K562 (cell line): ENCODE results near the gene CTNNA3. TPM values are rescaled to one million over a fixed set of nuclear protein-coding genes. Genes with fewer than 3 reads are reported as not detected.

ENCODE experiments used
- ATAC-seq: fragments of 200-7000 bp; cut with Tn5 transposase; 3 replicates; pipeline ENCODE4 v1.9.1; 2020; ENCODE audit warnings: moderate library complexity
- BruUV-seq: library from RNA; stranded (reverse); fragments of 400-500 nt; replicated peaks from 2 replicates; lab custom pipeline; 2021; lab: Mats Ljungman, UMichigan
- CTCF ChIA-PET: fragments of 300-600 bp; formaldehyde crosslinking; extraction: SDS; loops from one replicate; lab custom pipeline; 2021; ENCODE audit warnings: low intra/inter-chr PET ratio; lab: Yijun Ruan, JAX
- POLR2A ChIA-PET: fragments of 300-600, 350-650 bp; sonication (Branson Sonifier 250); formaldehyde crosslinking; extraction: SDS; loops from one replicate; lab custom pipeline; 2021; ENCODE audit warnings: antibody characterized with exemption, inconsistent platforms; lab: Yijun Ruan, JAX
- DNase-seq, 4 experiments: peaks; one replicate each; pipeline versions ENCODE4 v3.0.0 to v3.0.0-alpha.2; 2011 to 2018; ENCODE audit warnings: low spot score in 3 of 4, mixed read lengths in 3 of 4; ENCODE audit errors: extremely low read depth in 1 of 4
- FAIRE-seq: peaks from 2 replicates; lab custom pipeline; 2011; peaks lifted over from hg19 to GRCh38; lab: Jason Lieb, UNC
- H2AFZ ChIP-seq: 2 replicates; pipeline ENCODE4 v1.6.0; 2011; ENCODE audit warnings: low read depth, low read length, control low read depth, inconsistent platforms
- H3K27ac ChIP-seq: fragments of 200-600 bp; 3 replicates; pipeline ENCODE4 v1.8.0; 2011; ENCODE audit warnings: low read depth, mild to moderate bottlenecking, control low read depth, inconsistent platforms, low read length, moderate library complexity, mixed read lengths; ENCODE audit errors: extremely low read depth
- H3K27me3 ChIP-seq, 2 experiments: fragments of 300-600 bp in 1 of 2; 2 replicates in 1 of 2; 3 replicates in 1 of 2; pipeline versions ENCODE4 v1.6.0 to v1.8.0; 2011; ENCODE audit warnings: inconsistent platforms in 2 of 2, low read length in 2 of 2, mild to moderate bottlenecking in 1 of 2, mixed read lengths in 1 of 2, moderate library complexity in 1 of 2; ENCODE audit not compliant: control insufficient read depth in 2 of 2, insufficient read depth in 2 of 2
- H3K36me3 ChIP-seq: fragments of 300-600 bp; 3 replicates; pipeline ENCODE4 v1.8.0; 2011; ENCODE audit warnings: mild to moderate bottlenecking, low read length, inconsistent platforms; ENCODE audit not compliant: control insufficient read depth, insufficient read depth
- H3K4me1 ChIP-seq, 2 experiments: fragments of 200-600 bp in 1 of 2; replicated peaks in 1 of 2; 2 replicates in 1 of 2; 3 replicates in 1 of 2; pipeline versions ENCODE4 v1.5.1 to v1.8.0; 2011; ENCODE audit warnings: inconsistent platforms in 2 of 2, low read length in 2 of 2, mild to moderate bottlenecking in 1 of 2, mixed read lengths in 1 of 2, moderate library complexity in 1 of 2; ENCODE audit not compliant: control insufficient read depth in 2 of 2, insufficient read depth in 2 of 2
- H3K4me2 ChIP-seq: 2 replicates; pipeline ENCODE4 v1.6.1; 2011; ENCODE audit warnings: low read length, control low read depth, inconsistent platforms, mixed read lengths; ENCODE audit not compliant: insufficient read depth
- H3K4me3 ChIP-seq: fragments of 200-600 bp; sonication (generic), shearing (Covaris generic); 2 replicates; pipeline ENCODE4 v1.5.1; 2016; ENCODE audit warnings: control low read depth, inconsistent platforms
- H3K79me2 ChIP-seq: fragments of 200-600 bp; 3 replicates; pipeline ENCODE4 v1.8.0; 2011; ENCODE audit warnings: low read length, inconsistent platforms; ENCODE audit not compliant: control insufficient read depth, insufficient read depth
- H3K9ac ChIP-seq, 2 experiments: 2 replicates each; pipeline versions ENCODE4 v1.6.0 to v1.6.1; 2011; ENCODE audit warnings: low read depth in 2 of 2, low read length in 2 of 2, control low read depth in 1 of 2, inconsistent platforms in 1 of 2, mild to moderate bottlenecking in 1 of 2, mixed read lengths in 1 of 2; ENCODE audit not compliant: insufficient read depth in 1 of 2
- H3K9me1 ChIP-seq: one replicate; pipeline ENCODE4 v1.6.0; 2011; ENCODE audit warnings: inconsistent platforms, mild to moderate bottlenecking, low read length, moderate library complexity; ENCODE audit not compliant: control insufficient read depth, insufficient read depth
- H3K9me3 ChIP-seq: replicated peaks from 2 replicates; pipeline ENCODE4 v1.5.1; 2011; ENCODE audit warnings: low read depth, low read length, inconsistent platforms; ENCODE audit not compliant: control insufficient read depth, insufficient read depth
- H4K20me1 ChIP-seq: replicated peaks from 2 replicates; pipeline ENCODE4 v1.6.1; 2011; ENCODE audit warnings: low read length, inconsistent platforms, mixed read lengths; ENCODE audit not compliant: control insufficient read depth, insufficient read depth
- CEBPG ChIP-seq, 3 experiments: fragments of 200-800 bp in 1 of 3; sonication (Bioruptor generic) in 1 of 3; sonication (generic) in 1 of 3; formaldehyde crosslinking in 1 of 3; IDR thresholded peaks in 2 of 3; conservative IDR thresholded peaks in 1 of 3; 2 replicates each; pipeline versions ENCODE4 v1.6.1 to v1.8.0; 2016 to 2022; ENCODE audit warnings: missing compliant biosample characterization in 2 of 3, missing genetic modification characterization in 2 of 3, mild to moderate bottlenecking in 1 of 3, missing genetic modification reagents in 1 of 3
- CHD1 ChIP-seq: fragments of 200-600 bp; sonication (generic); IDR thresholded peaks from one replicate; pipeline ENCODE4 v1.6.1; 2012; ENCODE audit warnings: mild to moderate bottlenecking, moderate library complexity, low read length, inconsistent platforms
- CXXC5 ChIP-seq: fragments of 250-450 bp; sonication (Bioruptor Pico); IDR thresholded peaks from 2 replicates; pipeline ENCODE4 v1.8.0; 2022; ENCODE audit warnings: inconsistent platforms, mild to moderate bottlenecking, moderate library complexity
- ELK1 ChIP-seq: sonication (generic); formaldehyde crosslinking; IDR thresholded peaks from 2 replicates; pipeline ENCODE4 v1.8.1; 2022; ENCODE audit warnings: missing genetic modification reagents
- MTA1 ChIP-seq: fragments of 450-650 bp; IDR thresholded peaks from 2 replicates; pipeline ENCODE4 v1.6.1; 2017; ENCODE audit warnings: borderline replicate concordance
- NR4A1 ChIP-seq, 2 experiments: fragments of 250-450 bp in 1 of 2; fragments of 450-650 bp in 1 of 2; sonication (Bioruptor Pico) in 1 of 2; IDR thresholded peaks; 2 replicates each; pipeline versions ENCODE4 v1.4.0 to v1.6.1; 2016 to 2020; ENCODE audit warnings: mild to moderate bottlenecking in 2 of 2, missing compliant biosample characterization in 1 of 2, missing genetic modification characterization in 1 of 2, moderate library complexity in 1 of 2
- SP1 ChIP-seq: sonication (generic); formaldehyde crosslinking; IDR thresholded peaks from 2 replicates; pipeline ENCODE4 v1.8.1; 2022; ENCODE audit warnings: mild to moderate bottlenecking, missing genetic modification reagents
- WGBS: fragments of 100-300 bp; shearing (Covaris generic); methylation state at CpG from one replicate; pipeline ENCODE4 v1.1.6; 2016; ENCODE audit warnings: low coverage, mixed read lengths; ENCODE audit not compliant: insufficient coverage; ENCODE audit errors: missing lambda C conversion rate; 5-methylcytosine and 5-hydroxymethylcytosine counted together
- in situ Hi-C: fragments of 300-500 bp; cut with MboI; formaldehyde crosslinking; loops from 4 replicates; pipeline ENCODE4 v1.15.0; 2018; ENCODE audit warnings: inconsistent platforms, mixed read lengths
- intact Hi-C: fragments of 100-400 bp; cut with micrococcal nuclease; formaldehyde crosslinking; loops from 2 replicates; pipeline ENCODE4 v1.14.2; 2022
- polyA plus RNA-seq, 8 experiments: library from polyadenylated mRNA; depleted of rRNA in 4 of 8; stranded (reverse) in 5 of 8; unstranded in 3 of 8; fragments of >200 nt; fragmentation: Nextera tagmentation in 2 of 8; fragmentation: Illumina TruSeq in 1 of 8; extraction: Ambion mirVana in 2 of 8; extraction: Trizol in 1 of 8; gene quantifications; 2 replicates each; pipeline versions ENCODE4 v1.2.1 to v1.2.3, GENCODE V29; 2011 to 2014; ENCODE audit warnings: inconsistent platforms in 1 of 8, missing spikeins in 1 of 8
- total RNA-seq, 7 experiments: library from RNA; depleted of rRNA in 6 of 7; stranded (reverse); fragments of >200 nt in 6 of 7; fragmentation: Illumina TruSeq in 2 of 7; extraction: Trizol in 2 of 7; gene quantifications; 2 replicates each; pipeline versions ENCODE4 v1.2.1 to v1.2.3, GENCODE V29; 2011 to 2021; ENCODE audit warnings: low replicate concordance in 1 of 7

CTNNA3 gene
- total and polyA plus RNA-seq, 9 of the 15 experiments (the other 6 are each of a cell fraction or from before 2014, with no cell fraction given), result 0.04 TPM; not detected in 8

- intact Hi-C loops (no loop called here), in situ Hi-C loops (no loop called here)
- no peak for FAIRE-seq
- no peaks in the 10 kb centered on the region for H3K9me3 ChIP-seq
- H3K4me1 ChIP-seq, result no peaks in the 10 kb centered on the region
- no peak overlapping the region for H3K4me2 ChIP-seq
- no peak overlapping the region for H3K9ac ChIP-seq
- DNase-seq, result no peak
- H3K27ac ChIP-seq, result no peak overlapping the region
- BruUV-seq, result no TSS peak
- no peaks in the 10 kb centered on the region for H3K9me1 ChIP-seq
- ATAC-seq, result no peak
- ChIA-PET CTCF (no interaction called here), POLR2A (no interaction called here)
- TF ChIP-seq CEBPG (CRISPR knock-in tag; IDR thresholded peaks at IDR 0.05), result no peak
- TF ChIP-seq CEBPG (tag; conservative IDR thresholded peaks at IDR 0.05 in 1 of 2, IDR thresholded peaks at IDR 0.05 in 1 of 2), result no peak
- TF ChIP-seq SP1 (CRISPR knock-in tag), result no peak
- TF ChIP-seq CXXC5, result no peak
- TF ChIP-seq ELK1, result no peak
- no peak for TF ChIP-seq MTA1
- TF ChIP-seq NR4A1 (CRISPR knock-in tag; IDR thresholded peaks at IDR 0.05), result no peak
- TF ChIP-seq NR4A1 (tag; IDR thresholded peaks at IDR 0.05), result no peak
- no peak for TF ChIP-seq CHD1
- no peaks in the 10 kb centered on the region for H3K27me3 ChIP-seq
- H3K79me2 ChIP-seq, result no peaks in the 10 kb centered on the region
- no peaks in the 10 kb centered on the region for H4K20me1 ChIP-seq
- H3K36me3 ChIP-seq, result no peaks in the 10 kb centered on the region
- H2AFZ ChIP-seq, result no peak overlapping the region
- H3K4me3 ChIP-seq, result no peak overlapping the region
- WGBS, result 0% methylated on average over 3 of the region's 3 CpGs
Observed at GRCh38 chr10:67464278-67464677, 231.7 kb downstream of the CTNNA3 start.
